Activated CD8-positive, alpha-beta memory T cell treated with anti-CD3 and anti-CD28 coated beads for 4 hours (primary cell): Measurements from ENCODE around the gene RAG2.

Experiments
- DNase-seq, 2 donors: peaks; one replicate each; pipeline ENCODE4 v3.0.0-alpha.2; 2020; ENCODE audit warnings: low read depth in 2 of 2

Gene RAG2

DNA sequence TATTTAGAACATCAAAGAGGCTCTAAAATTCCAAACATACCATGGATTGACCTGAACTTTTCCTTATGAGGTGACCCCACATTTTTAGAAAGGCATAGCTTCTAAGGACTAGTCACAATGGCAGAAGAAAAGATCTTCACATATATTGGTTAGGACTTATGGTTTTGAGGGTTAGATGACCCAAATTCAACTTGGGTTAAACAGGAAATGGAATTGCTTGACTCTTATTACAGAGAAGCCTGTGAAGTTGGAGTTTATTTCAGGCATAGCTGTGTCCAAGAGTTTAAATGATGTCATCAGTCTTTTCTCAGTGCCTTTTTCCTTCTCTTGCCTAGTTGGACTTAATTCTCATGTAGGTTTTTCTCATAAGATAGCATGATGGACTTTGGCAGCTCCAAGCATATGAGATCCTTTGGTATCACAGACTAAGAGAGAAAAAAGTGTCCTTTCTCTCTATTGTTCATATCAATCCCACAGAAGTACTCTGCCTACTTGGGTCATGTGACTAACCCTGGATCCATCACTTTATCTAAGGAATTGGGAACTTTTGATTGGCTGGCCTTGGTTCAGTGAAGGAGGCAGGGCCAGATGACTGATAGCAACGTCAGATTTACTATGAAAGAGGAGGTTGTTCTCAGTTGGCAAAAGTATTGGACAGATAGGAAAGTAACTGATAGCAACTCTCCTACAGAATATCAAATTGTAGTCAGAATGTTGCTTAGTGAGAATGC lies 47.5 kb downstream of the RAG2 start:
- no peak for DNase-seq
